GM18502 (cell line): ENCODE data around the gene NCKAP1.
"Not testable (repeated sequence)": the region's sequence is repeated elsewhere in the genome, so short reads cannot be mapped to it uniquely, and the experiment has no call there.

ENCODE experiments used
- ATAC-seq: cut with Tn5 transposase; IDR thresholded peaks from one replicate; pipeline ENCODE4 v1.9.1; 2021; ENCODE audit warnings: mild to moderate bottlenecking; ENCODE audit not compliant: unreplicated experiment, poor library complexity

NCKAP1 gene

DNA sequence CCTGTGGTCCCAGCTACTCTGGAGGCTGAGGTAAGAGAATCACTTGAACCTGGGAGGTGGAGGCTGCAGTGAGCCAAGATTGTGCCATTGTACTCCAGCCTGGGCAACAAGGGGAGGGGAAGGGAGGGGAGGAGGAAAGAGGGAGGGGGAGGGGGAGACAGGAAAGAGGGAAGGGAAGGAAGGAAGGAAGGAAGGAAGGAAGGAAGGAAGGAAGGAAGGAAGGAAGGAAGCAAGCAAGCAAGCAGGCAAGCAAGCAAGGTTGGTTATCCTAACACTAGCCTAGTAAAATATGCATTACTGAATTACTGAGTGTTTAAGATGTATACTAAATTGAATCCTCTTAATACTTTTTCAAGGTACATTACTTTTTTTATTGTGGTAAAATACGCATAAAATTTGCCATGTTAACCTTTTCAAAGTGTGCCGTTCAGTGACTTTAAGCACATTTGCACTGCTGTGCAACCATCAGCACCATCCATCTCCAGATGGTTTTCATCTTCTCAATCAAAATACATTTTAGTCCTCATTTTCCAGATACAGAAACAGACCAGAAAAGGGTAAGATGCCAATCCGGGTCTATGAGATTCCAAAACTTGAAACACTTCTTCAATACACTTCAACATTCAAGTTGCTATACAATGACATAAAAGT lies 28.9 kb downstream of the NCKAP1 start:
- no peak for ATAC-seq

DNA sequence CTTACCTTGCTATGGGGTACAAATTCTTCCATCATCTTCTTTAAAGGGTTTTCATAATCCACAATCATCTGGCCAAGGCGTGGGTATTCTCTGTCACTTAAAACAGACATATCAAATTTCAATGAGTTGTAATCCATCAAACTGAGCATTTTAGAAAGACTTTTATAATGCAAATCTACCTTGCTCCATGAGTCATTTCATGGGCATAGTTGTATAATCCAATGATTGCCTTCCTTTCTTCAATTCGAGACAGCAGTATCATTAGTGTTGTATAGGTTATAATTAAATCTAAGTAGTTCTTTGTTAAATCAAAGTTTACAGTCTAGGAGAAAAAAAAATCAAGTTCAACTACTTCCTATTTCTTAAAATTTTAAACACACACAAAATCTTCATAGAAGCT lies 36.3 kb downstream of the NCKAP1 start:
- no peak for ATAC-seq

DNA sequence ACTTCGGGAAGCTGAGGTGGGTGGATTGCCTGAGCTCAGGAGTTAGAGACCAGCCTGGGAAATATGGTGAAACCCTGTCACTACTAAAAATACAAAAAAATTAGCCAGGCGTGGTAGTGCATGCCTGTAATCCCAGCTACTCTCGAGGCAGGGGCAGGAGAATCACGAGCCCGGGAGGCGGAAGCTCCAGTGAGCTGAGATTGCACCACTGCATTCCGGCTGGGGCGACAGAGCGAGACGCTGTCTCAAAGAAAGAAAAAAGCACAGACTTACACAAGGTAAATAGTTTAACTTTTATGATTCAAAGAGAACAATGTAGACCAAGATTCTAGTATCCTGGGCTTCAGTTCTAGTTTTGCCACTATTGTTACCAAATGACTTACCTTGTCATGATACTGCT lies 37.4 kb downstream of the NCKAP1 start:
- no peak for ATAC-seq

DNA sequence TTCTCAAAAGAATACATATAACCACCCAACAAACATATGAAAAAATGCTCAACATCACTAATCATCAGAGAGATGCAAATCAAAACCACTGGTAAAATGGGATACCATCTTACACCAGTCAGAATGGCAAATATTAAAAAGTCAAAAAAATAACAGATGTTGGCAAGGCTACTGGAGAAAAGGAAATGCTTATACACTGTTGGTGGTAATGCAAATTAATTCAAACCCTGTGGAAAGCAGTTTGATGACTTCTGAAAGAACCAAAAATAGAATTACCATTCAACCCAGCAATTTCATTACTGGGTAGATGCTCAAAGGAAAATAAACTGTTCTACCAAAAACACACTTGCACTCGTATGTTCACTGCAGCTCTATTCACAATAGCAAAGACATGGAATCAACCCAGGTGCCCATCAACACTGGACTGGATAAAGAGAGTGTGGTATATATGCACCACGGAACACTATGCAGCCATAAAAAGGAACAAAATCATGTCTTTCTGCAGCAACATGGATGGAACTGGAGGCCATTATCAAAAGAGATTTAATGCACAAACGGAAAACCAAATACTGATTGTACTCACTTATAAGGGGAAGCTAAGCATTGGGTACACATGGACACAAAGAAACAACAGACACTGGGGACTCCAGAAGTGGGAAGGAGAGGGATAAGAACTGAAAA lies 38.8 kb downstream of the NCKAP1 start:
- ATAC-seq = no peak

DNA sequence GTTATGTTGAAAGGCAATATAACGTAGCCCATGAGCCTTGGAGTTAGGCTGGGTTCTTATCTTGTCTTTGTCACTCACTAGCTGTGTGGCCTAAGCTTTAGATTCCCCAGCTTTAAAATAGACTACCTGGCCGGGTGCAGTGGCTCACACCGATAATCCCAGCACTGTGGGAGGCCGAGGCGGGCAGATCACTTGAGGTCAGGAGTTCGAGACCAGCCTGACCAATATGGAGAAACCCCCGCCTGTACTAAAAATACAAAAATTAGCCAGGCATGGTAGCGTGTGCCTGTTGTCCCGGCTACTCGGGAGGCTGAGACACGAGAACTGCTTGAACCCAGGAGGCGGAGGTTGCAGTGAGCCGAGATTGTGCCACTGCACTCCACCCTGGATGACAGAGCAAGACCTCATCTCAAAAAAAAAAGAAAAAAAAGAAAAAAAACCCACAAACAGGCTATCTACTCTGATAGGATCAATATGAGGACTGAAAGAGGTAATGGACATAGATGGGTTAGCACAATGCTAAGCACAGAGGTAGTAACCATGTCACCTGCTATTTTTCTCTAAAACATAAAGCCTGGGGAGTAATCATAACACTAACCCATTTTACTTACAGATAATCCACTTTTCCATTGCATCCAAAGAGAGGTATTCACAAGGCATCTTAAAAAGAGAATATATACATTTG lies 43.9 kb downstream of the NCKAP1 start:
- ATAC-seq = no peak

DNA sequence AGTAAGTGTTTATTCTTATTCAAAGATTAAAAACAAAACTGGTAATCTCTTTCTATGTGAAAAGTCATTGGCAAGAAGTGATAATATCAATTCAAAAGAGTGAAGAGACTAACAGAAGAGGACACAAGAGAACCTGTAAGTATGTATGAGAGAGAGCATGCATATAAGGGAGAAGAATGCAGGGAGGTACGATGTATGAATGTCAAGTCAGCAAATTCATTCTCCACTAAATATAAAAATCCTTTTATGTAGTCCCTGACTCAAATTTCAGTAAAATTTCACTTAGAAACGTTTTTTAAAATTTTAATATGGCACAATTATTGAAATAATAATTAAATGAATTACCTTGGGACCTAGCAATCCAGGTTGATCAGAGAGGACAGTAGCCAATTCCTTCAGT lies 55.3 kb downstream of the NCKAP1 start:
- ATAC-seq = no peak

DNA sequence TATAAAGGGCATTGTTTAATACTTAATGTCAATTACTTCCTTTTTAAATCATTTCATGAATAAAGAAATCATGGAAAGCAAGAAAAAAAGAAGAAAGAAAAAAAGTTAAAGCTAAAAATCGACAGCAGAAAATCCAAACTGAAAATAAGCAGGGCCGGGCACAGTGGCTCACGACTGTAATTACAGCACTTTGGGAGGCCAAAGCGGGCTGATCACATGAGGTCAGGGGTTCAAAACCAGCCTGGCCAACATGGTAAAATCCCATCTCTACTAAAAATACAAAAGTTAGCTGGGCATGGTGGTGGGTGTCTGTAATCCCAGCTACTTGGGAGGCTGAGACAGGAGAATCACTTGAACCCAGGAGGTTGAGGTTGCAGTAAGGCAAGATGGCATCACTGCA lies 56.8 kb downstream of the NCKAP1 start:
- ATAC-seq = not testable (repeated sequence)

DNA sequence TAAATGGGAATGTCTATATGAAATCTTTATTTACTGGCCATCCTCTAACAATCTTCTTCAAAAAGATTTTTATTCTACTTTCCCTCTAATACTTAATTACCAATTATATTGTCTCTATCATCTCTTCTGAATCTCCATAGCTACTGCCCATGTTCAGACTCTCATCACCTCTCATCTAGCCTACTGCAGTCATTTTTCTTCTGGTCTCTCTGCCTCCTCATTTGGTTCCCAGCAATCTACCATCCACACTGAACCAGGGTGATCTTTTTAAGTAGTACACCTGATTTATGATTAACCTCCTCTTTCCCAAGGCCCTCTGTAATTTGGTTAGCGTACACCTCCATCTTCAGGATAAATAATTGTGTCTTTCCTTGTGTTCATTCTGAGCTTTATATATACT lies 57.6 kb downstream of the NCKAP1 start:
- ATAC-seq = no peak

DNA sequence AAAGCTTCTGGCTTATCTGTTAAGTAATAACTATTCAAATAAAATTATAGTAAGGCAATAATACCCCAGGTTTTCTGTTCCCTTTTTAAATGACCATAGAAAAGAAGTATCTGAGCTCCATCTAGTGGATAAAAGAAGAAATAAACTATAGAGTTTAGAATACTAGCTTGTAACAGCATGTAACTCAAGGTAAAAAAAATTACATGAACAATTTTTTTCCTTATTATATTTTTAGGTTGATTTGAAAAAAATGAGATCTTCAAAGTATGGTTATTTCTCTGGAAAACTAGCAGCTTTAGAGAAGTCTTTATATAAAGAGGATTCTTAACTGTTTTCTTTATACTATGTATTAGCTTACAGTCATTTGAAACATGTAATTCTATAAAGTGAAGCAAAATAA lies 58.1 kb downstream of the NCKAP1 start:
- peak; percentile 79 for ATAC-seq

DNA sequence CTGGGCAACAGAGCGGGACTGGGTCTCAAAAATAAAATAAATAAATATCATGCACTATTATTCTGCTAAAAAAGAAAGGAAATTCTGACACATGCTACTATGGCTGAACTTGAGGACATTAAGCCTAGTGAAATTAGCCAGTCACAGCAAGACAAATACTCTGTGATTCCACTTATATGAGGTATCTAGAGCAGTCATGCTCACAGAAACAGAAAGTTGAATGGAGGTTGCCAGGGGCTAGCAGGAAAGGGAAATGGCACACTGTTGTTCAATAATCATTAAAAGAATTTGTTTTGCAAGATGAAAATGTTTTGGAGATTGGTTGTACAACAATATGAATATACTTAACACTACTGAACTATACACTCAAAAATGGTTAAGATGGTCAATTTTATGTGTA lies 60.8 kb downstream of the NCKAP1 start:
- ATAC-seq = peak; percentile 42

DNA sequence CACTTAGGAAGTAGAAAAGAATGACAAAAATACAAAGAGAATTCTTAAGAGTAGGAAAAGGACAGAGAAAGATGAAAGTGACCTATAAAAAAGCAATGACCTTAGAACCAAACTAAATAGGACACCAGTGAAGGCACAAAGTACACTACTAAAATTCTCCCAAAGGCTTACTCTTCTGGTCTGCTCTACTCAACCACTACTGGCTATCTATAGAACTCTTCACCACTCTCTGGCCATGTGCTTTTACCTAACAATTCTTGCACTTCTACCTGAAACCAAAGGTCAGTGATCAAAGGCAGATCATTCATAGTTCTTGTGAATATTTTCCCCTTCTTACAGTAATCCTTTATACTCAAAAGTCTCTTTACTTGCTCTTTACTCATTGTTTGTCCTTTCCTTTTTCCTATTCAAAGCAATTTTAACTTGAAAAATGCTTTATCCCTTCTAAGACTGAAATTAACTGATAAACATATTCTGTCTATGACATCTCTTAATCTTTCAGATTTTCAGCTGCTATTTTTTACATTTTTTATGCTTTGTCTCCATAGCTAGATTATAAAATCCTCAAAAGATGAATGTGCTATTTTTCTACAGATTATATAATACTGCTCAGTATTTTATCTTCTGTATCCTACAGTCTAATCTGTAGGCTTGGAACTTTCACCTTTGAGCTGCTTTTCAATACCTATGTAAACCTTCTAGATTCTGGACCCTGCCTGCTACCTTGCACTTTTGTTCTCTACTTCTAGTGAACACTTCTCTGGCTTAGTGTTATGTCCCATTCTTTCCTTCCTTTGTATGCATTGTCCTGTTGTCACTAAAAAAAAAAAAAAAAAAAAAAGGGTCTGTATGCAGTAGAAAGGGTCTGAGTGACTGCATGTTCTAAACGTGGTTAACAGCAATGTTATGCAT lies 64.6 kb downstream of the NCKAP1 start:
- no peak for ATAC-seq

DNA sequence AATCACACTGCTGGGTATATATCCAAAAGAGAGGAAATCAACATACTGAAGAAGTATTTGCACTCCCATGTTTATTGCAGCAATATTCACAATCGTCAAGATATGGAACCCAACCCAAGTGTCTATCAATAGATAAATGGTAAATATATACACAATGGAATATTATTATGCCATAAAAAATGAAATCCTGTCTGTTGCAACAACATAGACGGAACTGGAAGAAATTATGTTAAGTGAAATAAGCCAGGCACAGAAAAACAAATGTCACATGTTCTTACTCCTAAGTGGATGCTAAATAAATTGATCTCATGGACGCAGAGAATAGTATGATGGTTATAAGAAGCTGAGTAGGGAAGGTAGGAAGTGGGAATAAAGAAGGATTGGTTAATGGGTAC lies 65.7 kb downstream of the NCKAP1 start:
- ATAC-seq = no peak

DNA sequence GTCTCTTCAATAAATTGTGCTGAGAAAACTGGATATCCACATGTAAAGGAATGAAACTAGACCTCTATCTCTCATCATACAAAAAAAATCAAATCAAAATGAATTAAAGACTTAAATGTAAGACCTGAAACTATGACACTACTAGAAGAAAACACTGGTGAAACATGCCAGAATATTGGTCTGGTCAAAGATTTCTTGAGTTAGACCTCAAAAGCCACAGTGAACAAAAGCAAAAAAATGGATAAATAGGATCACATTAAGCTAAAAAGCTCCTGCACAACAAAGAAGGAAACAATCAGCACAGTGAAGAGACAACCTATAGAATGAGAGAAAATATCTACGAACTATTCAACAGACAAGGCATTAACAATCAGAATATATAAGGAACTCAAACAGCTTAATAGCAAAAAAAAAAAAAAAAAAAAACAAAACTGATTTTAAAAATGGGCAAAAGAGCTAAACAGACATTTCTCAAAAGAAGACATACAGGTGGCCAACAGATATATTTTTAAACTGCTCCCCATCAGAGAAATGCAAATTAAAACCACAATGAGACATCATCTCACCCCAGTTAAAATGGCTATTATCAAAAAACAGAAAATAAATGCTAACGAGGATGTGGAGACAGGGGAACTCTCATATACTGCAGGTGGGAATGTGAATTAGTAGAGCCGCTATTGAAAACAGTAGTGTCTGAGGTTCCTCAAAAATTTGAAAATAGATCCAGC lies 66.3 kb downstream of the NCKAP1 start:
- peak; percentile 64 for ATAC-seq

DNA sequence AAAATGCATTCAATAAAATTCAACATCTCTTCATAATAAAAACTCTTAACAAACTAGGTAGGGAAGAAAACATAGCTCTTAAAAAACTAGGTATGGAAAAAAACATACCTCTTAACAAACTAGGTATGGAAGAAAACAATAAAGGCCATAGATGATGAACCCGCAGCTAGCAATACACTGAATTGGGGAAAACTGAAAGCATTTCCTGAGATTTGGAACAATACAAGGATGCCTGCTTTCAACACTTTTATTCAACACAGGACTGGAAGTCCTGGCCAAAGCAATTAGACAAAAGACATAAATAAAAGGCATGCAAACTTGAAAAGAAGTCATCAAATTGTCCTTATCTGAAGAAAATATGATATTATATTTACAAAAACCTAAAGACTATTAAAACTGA lies 67.8 kb downstream of the NCKAP1 start:
- ATAC-seq = no peak

DNA sequence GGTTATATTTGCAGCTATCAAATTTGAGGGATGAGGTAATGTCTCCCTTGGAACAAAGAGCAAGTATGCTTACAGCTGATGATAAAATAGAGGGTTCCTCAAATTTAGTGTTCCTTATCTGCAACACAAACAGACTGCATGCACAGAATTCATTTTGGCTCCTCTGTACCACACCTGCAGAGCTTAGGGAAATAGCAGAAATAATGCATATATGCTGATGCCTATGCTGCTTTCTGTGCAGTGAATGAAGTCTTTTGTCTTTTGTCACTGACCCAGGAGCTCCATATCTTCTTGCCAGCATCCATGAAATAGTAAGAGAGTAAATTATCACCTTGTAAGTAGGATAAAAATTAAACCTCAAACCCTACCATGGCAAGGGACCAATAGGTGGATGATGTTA lies 69.8 kb downstream of the NCKAP1 start:
- no peak for ATAC-seq

DNA sequence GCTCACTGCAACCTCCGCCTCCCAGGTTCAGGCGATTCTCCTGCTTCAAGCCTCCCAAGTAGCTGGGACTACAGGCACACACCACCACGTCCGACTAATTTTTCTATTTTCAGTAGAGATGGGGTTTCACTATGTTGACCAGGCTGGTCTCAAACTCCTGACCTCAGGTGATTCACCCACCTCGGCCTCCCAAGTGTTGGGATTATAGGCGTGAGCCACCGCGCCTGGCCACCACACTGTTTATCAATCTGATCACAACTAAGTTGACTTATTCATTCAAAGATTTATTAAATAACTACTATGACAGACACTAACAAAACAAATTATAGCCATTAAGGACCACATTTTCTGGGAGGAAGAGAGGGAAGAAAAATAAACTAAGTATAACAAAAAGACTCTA lies 71.9 kb downstream of the NCKAP1 start:
- ATAC-seq = not testable (repeated sequence)

DNA sequence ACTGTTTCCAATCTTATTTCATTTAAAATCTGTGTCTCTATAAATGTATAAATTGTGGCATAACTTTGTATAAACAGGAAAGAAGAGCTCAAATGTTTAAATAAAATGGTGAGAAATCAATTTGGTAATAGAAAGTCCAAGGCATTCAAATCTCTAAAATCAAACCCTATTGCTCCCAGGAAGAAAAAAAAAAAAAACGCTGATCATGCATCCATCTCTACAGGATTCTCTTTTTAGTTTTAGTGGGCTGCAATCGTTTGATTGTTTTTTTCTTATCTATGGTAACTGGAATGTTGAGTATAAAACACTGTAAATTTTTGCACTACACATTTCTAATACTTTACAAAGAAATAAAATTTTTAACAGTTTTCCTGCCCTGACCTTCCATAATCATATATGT lies 75.6 kb downstream of the NCKAP1 start:
- ATAC-seq = no peak

DNA sequence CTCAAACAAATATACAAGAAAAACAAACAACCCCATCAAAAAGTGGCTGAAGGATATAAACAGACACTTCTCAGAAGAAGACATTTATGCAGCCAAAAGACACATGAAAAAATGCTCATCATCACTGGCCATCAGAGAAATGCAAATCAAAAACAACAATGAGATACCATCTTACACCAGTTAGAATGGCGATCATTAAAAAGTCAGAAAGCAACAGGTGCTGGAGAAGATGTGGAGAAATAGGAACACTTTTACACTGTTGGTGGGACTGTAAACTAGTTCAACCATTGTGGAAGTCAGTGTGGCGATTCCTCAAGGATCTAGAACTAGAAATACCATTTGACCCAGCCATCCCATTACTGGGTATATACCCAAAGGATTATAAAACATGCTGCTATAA lies 77.4 kb downstream of the NCKAP1 start:
- ATAC-seq = not testable (repeated sequence)

DNA sequence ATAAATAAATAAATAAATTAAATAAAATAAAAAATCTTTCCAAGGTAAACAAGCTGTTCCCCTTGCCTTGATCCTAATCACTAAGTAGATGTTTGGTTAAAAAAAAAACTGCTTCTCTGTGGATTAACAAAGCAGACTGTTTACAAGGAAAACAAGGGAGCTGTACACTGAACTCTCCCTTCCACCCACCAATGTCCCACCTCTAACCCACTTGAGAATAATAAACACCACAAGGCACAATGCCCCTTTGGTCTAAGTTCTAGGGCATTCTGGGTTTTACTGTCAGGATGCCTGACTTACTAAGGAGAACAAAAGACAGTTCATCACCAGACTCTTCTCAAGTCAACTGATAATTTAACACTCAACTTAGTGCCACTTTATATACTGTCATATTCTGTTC lies 83.5 kb downstream of the NCKAP1 start:
- no peak for ATAC-seq
